Kidney (tissue), 14 donors: ENCODE results near the gene TRIM7. TPM values are rescaled to one million over a fixed set of nuclear protein-coding genes. Genes with fewer than 3 reads are reported as not detected.

Source experiments
- DNase-seq, 5 donors: peaks; one replicate each; pipeline ENCODE4 v3.0.0-alpha.2; 2013 to 2020
- FAIRE-seq: peaks from 2 replicates; lab custom pipeline; 2012; peaks lifted over from hg19 to GRCh38; lab: Jason Lieb, UNC
- H3K27ac ChIP-seq, 2 donors: one replicate each; pipeline ENCODE4 v1.7.0; 2013; ENCODE audit warnings: low read depth in 2 of 2, low read length in 2 of 2, inconsistent platforms in 1 of 2
- H3K27me3 ChIP-seq: one replicate; pipeline ENCODE4 v1.7.1; 2013; ENCODE audit warnings: low read length, inconsistent platforms; ENCODE audit not compliant: control insufficient read depth, insufficient read depth
- H3K36me3 ChIP-seq, 3 donors: one replicate each; pipeline versions ENCODE4 v1.7.0 to v1.7.1; 2013; ENCODE audit warnings: low read length in 3 of 3, control low read depth in 1 of 3, inconsistent platforms in 1 of 3; ENCODE audit not compliant: insufficient read depth in 3 of 3, control insufficient read depth in 2 of 3
- H3K4me1 ChIP-seq, 3 donors: one replicate each; pipeline versions ENCODE4 v1.7.0 to v1.7.1; 2013; ENCODE audit warnings: low read length in 3 of 3, inconsistent platforms in 1 of 3, low read depth in 1 of 3; ENCODE audit not compliant: control insufficient read depth in 2 of 3, insufficient read depth in 2 of 3
- H3K4me3 ChIP-seq, 3 donors: one replicate each; pipeline versions ENCODE4 v1.7.0 to v1.8.1; 2013; ENCODE audit warnings: low read length in 3 of 3, control low read depth in 1 of 3, inconsistent platforms in 1 of 3
- H3K9ac ChIP-seq, 3 donors: one replicate each; pipeline versions ENCODE4 v1.7.0 to v1.7.1; 2013; ENCODE audit warnings: low read length in 3 of 3, control low read depth in 1 of 3, inconsistent platforms in 1 of 3
- H3K9me3 ChIP-seq, 3 donors: one replicate each; pipeline versions ENCODE4 v1.7.0 to v1.7.1; 2013; ENCODE audit warnings: low read length in 3 of 3, control low read depth in 1 of 3, inconsistent platforms in 1 of 3; ENCODE audit not compliant: control insufficient read depth in 2 of 3, insufficient read depth in 1 of 3
- intact Hi-C: fragments of 100-400 bp; cut with DNase I; formaldehyde crosslinking; loops from one replicate; pipeline ENCODE4 v1.11.1; 2022
- polyA plus RNA-seq: library from polyadenylated mRNA; stranded (reverse); fragments of 350-450 nt; fragmentation: Illumina TruSeq; extraction: RNeasy Lipid Tissue Mini Kit (QIAGEN cat#74804); gene quantifications from one replicate; pipeline ENCODE4 v1.2.3, GENCODE V29; 2014; ENCODE audit warnings: low read depth, low replicate concordance; ENCODE audit not compliant: insufficient read depth
- total RNA-seq: library from RNA; stranded (reverse); fragmentation: NEBNext Ultra II Directional; extraction: Animal tissue kit (Norgen Biotek cat#: 25700); gene quantifications from one replicate; pipeline ENCODE4 v1.2.1, GENCODE V29; 2021
- TF ChIP-seq, protein P1 (sequence below): IDR thresholded peaks from 3 replicates; pipeline ENCODE4 v1.5.1; 2012; ENCODE audit warnings: mild to moderate bottlenecking, moderate library complexity, borderline replicate concordance; ENCODE audit not compliant: insufficient read depth; ENCODE audit errors: extremely low read depth
- donor health status: control.
- donor health status: control.
- donor health status: control.
- donor health status: control.
- donor health status: control.
- donor health status: DM: yes; HTN: yes; CAD: no.
- donor health status: Normal renal cell carcinoma (clear cell type).

TRIM7 gene
- total and polyA plus RNA-seq, 2 donors from 2014 or later: 5.7 to 6.3 TPM

DNA sequence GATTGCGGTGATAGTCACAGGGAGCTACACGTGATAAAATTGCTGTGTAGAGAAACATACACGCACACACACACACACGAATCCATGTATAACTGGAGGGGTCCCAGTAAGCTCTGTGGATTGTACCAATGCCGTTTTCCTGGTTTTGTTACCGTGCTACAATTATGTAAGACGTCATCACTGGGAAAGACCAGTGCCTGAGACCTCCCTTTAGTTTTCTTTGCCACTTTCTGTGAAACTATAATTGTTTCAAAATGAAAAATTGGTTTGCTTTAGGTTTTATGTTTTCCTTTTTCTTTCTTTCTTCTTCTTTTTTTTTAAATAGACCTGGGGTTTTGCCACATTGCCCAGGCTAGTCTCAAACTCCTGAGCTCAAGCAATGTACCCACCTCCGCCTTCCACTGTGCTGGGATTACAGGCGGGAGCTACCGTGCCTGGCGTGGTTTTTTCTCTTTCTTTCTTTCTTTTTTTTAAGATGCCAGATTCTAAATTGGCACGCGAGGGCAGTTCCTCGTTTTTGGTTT, 36.3 kb downstream of the TRIM7 start:
- Histone ChIP-seq H3K27me3 (peaks cover 56% of the 10 kb centered on the region), H3K9me3 (no peaks in the 10 kb centered on the region), H3K9ac (no peak overlapping the region), H3K36me3 (no peaks in the 10 kb centered on the region), H3K4me3 (no peak overlapping the region), H3K27ac (no peak overlapping the region), H3K4me1 (no peaks in the 10 kb centered on the region)
- no peak for DNase-seq
- TF ChIP-seq, protein P1, sequence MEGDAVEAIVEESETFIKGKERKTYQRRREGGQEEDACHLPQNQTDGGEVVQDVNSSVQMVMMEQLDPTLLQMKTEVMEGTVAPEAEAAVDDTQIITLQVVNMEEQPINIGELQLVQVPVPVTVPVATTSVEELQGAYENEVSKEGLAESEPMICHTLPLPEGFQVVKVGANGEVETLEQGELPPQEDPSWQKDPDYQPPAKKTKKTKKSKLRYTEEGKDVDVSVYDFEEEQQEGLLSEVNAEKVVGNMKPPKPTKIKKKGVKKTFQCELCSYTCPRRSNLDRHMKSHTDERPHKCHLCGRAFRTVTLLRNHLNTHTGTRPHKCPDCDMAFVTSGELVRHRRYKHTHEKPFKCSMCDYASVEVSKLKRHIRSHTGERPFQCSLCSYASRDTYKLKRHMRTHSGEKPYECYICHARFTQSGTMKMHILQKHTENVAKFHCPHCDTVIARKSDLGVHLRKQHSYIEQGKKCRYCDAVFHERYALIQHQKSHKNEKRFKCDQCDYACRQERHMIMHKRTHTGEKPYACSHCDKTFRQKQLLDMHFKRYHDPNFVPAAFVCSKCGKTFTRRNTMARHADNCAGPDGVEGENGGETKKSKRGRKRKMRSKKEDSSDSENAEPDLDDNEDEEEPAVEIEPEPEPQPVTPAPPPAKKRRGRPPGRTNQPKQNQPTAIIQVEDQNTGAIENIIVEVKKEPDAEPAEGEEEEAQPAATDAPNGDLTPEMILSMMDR: no peak
- no peak for FAIRE-seq
- intact Hi-C loops: no loop called here

DNA sequence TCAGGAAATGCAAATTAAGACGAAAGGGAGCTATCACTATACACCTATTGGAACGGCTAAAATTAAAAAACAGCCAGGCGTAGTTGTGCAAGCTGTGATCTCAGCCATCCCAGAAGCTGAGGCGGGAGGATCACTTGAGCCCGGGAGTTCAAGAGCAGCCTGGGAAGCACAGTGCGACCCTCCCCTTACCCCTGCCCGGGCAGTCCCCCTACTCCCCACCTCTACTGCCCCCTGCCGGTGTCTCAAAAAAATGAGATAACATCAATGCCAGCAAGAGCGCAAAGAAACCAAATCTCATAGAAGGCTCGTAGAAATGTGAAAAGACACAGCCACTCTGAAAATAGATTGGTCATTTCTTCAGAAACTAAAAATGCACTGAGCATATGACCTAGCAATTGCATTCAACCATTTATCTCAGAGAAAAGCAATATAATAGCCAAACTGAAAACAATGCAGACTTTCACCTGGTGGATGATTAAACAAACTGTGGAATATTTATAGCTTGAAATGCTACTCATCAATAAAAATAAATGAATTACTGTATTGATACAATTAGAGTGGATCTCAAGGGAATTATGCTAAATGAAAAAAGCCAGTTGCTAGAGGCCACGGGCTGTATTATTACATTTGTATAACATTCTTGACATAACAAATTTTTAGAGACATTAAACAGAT, 37.0 kb downstream of the TRIM7 start:
- no peaks in the 10 kb centered on the region for H3K9me3 ChIP-seq
- H3K4me1 ChIP-seq: no peaks in the 10 kb centered on the region
- intact Hi-C loops: no loop called here
- TF ChIP-seq, protein P1: no peak
- no peak overlapping the region for H3K4me3 ChIP-seq
- H3K27ac ChIP-seq: no peak overlapping the region
- no peaks in the 10 kb centered on the region for H3K36me3 ChIP-seq
- peak in 3 of 5 donors; percentile 46 to 64 (median 59) for DNase-seq
- peaks cover 49% of the 10 kb centered on the region for H3K27me3 ChIP-seq
- H3K9ac ChIP-seq: no peak overlapping the region
- FAIRE-seq: no peak

DNA sequence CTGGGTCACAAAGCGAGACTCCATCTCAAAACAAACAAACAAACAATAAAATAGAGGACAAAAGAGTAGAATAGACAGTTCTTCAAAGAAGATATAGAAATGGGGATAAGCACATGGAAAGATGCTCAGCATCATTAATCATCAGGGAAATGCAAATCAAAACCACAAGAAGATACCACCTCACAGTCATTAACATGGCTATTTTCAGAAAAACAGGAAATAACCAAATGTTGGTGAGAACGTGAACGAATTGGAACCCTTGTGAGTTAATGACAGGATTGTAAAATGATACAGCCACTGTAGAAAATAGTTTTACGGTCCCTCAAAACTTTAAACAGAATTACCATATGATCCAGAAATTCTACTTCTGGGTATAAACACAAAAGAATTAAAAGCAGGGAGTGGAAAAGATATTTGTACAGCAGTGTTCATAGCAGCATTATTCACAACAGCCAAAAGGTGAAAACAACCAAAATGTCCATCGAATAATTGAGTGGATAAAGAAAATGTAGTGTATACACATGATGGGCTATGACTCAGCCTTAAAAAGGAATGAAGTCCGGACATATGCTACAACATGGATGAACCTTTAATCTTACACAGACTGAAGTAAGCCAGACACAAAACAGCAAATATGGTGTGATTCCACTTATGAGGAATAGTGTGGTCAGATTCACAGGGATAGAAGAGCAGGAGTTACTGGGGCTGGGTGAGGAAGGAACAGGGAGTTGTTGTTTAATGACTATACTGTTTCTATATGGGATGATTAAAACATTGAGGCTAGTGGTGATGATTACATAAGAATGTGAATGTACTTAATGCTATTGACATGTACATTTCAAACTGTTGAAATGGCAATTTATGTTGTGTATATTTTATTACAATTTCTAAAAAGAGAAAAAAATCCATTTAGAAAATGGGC, 37.9 kb downstream of the TRIM7 start:
- Histone ChIP-seq H3K27ac (no peak overlapping the region), H3K4me3 (no peak overlapping the region), H3K27me3 (peaks cover 41% of the 10 kb centered on the region), H3K9me3 (no peaks in the 10 kb centered on the region), H3K4me1 (no peaks in the 10 kb centered on the region), H3K9ac (no peak overlapping the region), H3K36me3 (no peaks in the 10 kb centered on the region)
- intact Hi-C loops: no loop called here
- TF ChIP-seq, protein P1: no peak
- DNase-seq (no peak), FAIRE-seq (no peak)
